GM19328 (cell line): ENCODE measurements around the gene CNN3.

Experiments
- ATAC-seq: cut with Tn5 transposase; IDR thresholded peaks from one replicate; pipeline ENCODE4 v1.9.1; 2021; ENCODE audit warnings: mild to moderate bottlenecking, moderate library complexity; ENCODE audit not compliant: unreplicated experiment

CNN3 gene

DNA sequence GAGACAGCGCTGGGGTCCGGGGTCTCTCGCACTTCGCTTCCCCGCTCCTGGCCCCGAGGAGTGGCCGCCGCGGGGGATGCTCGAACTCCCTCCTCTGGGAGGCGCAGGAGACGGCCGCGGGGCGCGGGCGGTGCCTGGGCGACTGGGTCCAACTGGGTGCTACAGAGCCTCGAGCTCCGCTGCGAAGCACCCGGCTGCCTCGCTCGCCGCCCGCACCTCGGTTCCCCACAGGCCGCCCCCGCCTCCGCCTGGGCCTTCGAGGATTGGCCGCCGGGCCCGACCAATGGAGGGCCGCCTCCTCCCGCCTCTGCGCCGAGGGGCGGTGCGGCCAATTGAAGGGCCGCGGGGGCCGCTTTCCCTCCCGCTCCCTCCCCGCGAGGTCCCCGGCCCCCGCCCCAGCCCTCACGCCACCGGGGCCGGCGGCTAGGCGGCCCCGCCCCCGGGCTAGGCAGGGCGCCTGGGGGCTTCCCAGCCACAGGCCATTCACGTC, at the start of gene CNN3:
Gene CNN3, minus strand, starts transcription at position 196 of the 490 bp plus-strand sequence. CDS start 216 bp downstream, outside the sequence.
- ATAC-seq, result peak; percentile 84

DNA sequence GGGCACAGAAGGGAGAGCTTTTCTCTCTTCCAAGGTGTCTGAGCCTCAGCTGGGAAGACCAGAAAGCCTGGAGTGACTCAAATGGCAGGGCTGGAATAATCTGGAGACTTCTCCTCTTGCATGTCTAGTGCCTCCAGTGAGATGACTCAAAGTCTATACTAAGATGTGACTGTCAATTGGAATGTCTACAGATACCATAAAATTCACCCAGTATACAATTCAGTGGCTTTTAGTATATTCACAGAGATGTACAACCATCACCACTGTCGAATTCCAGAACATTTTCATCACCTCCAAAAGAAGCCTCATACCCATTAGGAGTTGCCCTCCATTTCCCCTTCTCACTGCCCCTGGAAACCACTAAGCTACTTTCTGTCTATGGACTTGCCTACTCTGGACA, 47.9 kb upstream of the CNN3 start:
- no peak for ATAC-seq

DNA sequence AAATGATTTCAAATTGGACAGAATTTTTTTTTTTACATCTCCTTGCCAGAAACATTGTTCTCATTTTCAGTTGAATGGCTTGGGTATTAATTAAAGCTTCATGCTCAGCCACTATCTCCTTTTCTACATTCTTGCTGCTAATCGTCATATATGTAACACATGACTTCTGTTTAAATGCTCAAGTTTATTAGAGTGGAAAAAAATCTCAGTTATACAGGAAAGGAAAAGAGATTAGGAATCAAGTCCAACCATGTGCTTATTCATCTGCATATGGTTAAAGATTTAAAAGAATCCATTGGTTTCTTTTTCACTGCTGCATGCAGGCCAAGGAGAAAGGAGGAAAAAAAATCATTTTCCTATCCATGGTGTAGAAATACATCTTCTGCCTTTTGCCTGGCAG, 47.3 kb upstream of the CNN3 start:
- ATAC-seq, result no peak

DNA sequence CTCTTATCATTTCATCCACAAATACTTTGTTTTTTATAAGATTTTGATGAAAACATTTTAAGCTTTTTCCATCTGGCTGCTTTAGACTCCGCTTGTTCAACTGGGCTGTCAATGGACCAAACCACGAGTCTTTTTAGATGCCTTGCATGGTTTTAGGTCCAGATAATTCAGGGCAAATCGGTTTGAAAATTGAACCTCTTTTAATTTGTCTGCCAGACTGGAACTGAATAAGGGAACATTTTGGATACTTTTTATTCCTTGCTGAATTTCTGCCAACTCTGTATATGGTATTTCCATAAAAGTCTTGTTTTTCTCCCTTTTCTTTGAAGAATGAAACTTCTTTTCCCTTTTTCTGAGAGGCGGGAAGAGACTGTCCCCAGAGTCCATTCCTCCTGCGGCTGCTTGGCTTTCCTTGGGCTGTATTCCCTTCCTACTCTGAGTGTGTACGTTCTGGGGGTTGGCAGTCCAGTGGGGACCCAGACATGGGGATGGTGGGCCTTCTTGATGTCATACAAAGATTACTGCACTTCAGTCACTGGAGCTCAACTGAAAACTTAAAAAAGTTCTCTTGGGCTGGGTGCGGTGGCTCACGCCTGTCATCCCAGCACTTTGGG, 46.5 kb upstream of the CNN3 start:
- ATAC-seq, result no peak

DNA sequence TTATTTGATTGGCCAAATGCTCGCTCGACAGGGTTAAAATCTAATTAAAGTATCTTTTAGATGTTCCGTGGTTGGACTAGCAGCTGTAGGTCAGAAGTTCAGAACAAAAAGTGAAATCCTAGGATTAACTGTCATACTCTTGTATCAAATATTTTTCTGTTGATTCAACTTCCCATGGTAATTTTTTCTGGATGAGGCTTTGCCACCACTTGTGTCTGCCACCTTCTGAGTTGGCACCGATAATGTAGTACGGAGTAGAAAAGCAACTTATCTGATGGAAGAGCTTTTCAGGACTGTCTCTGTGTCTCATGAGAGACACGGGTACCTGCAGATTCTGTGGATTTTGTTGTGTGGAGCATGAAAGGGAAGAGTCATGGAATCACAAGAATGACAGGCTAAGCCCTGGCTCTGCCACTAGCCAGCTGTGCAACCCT, 44.6 kb upstream of the CNN3 start:
- ATAC-seq, result no peak

DNA sequence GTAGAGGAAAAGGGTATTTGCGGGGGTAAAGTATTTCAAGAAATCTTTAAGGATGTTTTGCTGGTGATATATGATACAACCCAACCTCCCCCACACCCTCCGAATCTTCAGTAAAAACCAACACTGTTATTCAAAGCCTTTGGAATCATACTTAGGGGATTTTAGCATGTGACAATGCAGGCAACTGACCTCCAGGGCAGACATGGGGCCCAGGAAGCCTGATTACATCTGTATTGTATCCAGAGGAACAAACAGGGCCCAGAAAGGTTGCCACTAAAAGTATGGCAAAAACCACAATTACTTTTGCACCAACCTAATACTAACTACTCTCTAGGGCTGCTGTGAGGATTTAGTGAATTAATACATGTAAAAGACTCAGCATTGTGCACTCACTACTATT, 43.9 kb upstream of the CNN3 start:
- no peak for ATAC-seq

DNA sequence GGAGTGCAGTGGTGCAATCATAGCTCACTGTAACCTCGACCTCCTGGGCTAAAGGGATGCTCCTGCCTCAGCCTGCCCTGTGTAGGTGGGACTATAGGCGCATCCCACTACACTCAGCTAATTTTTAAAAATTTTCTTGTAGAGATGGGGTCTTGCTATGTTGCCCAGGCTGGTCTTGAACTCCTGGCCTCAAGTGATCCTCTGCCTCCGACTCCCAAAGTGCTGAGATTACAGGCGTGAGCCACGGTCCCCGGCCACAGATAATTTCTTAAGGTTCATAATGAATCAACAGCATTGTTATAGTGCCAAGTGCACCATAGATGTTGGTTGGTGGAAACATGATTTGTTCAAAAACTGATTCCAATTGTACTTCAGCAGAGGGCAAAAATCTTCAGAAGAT, 42.2 kb upstream of the CNN3 start:
- ATAC-seq, result no peak

DNA sequence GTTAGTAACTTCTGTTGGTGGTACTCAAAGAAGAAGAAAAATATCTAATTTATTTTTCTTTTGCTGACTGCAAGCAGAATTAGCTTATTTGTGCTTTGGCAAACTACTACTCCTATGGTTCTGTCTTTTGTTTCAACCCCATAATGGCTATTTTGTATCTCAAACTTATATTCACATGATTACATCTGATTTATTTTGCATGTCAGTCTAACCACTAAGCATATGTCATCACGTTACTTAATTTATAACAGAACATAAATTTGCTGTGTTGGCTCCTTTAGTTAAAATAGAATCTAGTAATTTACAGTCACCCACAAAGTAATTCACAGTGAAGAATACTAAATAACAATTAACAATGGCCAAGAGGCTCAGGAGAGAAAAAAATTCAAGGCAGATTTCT, 39.1 kb upstream of the CNN3 start:
- ATAC-seq, result no peak

DNA sequence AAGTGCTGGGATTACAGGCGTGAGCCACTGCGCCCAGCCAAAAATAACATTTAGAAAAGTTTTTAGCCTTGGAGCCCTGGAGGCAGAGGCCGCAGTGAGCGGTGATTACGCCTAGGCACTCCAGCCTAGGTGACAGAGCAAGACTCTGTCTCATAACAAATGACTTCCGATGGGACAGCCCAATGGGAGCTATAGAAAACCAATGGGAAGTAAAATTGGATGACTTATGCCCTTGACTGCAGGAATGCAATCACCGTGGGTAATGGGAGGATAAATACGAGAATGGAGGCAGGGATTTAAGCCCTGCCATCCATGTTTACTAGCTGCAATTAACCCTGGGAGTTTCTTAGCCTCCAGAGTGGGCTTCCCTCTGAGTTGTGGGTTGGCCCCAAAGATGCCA, 37.0 kb upstream of the CNN3 start:
- ATAC-seq, result no peak

DNA sequence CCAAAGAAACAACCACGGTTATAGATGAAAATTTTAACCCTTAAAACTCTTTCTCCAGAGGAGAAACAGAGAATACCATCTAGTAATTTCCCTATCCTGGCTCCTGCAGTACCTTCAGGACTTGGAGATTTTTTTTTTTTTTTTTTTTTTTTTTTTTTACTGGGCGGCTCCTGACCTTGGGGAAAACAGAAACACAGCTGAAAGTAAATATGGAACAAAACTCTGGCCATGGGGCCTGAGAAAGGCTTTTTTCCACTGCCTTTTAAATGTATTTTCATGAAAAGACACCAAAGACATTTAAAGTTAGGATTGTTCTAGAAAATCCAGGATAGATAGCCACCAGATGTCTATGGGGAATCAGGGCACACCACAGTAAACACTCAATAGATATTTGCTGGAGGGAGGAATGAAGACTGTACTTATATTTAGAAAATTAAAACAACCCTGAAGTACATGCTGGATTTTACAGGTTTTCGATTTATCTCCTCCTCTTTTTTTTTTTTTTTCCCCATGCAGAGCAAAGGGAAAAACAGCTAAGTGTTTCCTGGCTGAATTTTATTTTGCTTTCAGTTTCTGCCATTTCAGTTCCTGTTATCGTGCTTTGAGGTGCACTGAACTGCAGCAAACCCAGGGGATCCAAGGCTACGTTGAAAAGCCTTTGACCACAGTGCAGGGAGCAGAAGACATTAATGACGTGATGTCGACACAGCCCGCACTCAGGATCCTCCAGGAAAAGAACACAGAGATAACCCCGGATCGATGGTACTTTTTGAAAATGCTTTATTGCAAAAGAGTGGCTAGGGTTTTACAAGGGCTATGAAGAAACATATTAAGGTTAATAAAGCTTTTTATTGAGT, 35.7 kb upstream of the CNN3 start:
- peak; percentile 89 for ATAC-seq

DNA sequence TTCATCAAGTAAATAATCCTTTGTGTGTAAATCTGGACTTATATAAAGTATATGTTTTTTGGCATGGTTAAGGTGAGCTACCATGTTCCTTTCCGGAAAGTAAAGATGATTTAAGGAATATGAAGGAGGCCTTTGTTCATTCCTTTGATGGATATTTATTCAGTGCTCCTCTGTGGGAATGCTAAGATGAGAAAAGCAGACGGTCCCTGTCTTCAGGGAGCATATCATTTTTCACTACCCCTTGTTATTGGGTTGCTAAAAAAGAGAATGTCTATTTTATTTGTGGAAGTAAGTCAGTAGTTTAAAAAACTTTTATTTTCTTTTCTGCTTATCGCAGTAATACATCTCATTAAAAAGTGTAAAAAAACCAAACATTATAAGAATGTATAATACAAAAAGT, 35.1 kb upstream of the CNN3 start:
- ATAC-seq, result no peak

DNA sequence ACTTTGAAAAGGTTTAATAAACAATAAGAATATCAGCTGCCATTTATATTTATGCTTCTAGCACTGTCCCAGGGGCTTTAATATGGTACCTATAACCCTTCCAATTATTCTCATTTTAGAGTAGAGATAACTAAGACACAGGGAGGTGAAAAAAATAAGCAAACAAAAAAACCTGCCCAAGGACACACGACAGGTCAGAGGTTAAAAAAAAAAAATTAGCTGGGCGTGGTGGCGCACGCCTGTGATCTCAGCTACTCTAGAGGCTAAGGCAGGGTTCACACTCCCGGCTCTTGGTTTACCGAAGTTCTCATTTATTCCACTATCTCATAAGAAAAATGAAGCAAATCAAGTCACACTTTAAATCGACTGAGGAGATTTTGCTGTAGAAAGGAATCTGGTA, 34.7 kb upstream of the CNN3 start:
- ATAC-seq, result no peak

DNA sequence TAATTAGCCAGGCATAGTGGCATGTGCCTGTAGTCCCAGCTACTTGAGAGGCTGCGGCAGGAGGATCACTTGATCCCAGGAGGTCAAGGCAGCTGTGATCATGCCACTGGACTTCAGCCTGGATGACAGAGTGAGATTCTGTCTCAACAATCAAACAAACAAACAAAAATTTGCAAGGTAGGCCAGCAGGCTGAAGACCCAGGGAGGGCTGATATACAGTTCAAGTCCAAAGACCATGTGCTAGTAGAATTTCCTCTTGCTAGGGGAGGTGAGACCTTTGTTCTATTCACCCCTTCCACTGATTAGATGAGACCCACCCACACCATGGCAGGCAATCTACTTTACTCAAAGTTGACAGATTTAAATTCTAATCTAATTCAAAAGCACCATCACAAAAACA, 31.2 kb upstream of the CNN3 start:
- ATAC-seq, result no peak

DNA sequence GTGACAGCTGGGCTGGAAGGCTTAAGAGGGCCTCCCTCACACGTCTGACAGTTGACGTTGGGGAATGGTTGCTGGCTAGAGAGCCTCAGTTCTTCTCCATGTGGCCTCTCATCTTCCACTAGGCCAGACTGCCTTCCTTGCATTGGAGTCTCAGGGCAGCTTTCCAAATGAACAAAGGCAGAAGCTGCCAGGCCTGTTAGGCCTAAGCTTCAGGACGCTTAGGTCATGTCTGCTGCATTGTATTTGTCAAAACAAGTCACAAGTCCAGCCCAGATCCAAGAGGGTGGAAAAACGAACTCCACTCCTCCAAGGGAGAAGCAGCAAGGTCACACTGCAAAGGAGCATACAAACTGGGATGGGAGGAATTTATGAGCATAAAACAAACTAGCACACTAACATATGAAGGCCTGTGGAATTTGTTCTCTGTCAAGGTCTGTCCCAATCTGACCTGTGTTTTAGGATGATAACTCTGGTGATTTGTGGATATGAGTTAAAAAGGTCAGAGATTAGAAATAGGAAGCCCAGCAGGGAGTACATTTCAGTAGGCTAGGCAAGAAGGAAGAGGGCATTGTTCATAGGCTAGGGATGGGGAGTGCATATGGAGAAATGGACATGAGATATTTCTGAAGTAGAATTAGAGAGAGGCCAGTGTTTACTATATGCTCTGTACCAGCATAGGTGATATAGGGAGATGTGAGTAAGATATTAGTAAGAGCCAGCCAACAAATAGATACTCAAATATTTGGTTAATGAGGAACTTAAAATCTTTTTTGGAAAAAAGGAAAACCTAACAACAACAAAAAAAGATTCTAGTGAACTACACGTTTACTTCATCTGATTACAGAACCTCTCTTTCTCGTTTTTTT, 29.1 kb upstream of the CNN3 start:
- no peak for ATAC-seq

DNA sequence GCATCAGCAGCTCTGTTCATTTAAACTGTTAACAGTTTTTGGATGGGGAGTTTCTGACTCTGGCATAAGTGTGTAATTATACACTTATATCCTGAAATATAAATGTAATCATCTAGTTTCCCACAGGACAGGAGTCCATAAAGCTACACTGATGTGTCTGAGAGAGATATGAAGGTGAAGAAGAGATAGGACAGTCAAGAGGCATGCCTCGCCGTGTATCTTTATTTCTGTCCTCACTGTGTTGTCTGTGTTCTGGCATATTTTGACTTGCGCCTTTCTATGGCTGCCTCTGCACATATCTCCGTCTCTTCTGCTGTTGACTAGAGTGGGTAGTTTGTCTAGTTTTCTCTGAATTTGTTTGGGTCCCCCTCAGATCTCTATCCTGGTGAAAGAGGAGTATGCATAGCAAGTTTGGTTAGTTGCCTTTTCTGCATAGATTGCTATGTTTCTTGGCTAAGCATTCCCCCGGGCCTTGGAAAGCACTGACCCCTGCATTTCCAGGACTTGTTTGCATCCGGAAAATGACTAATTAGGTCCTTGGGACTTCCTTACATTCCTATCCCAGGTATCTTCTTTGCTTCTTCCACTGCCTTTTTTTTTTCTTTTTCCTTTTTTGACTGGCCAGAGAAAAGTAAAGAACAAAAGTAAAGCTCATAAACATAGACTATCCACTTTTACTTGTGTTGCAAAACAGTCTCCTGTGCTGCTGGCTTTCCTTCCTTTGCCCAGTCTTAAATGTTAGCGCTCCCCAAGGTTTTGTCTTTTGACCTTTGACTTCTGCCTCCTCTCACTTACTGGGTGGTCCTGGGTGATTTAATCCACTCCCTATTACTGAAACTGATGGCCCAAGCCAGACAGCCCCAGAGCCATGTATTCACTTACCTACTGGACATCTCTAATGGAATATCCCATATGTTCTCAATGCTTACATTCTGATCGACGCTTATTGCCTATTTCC, 27.6 kb upstream of the CNN3 start:
- no peak for ATAC-seq

DNA sequence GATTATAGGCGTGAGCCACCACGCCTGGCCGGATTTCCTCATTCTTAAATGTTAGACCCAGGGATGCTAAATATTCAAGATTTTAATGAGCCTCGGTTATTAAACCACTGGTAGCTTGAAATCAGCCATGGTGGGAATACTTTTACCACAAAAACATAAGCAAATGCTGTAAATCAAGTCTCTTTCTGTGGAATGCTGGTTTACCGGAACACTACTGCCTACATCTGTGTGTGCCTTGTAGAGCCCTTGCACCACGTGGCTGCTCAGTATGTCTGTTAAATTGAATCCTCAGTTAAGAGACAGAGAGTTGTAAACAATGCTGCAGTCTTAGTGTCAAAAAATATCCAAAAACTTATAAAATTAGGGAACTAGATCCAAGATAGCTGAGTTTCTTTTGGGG, 26.8 kb upstream of the CNN3 start:
- no peak for ATAC-seq

DNA sequence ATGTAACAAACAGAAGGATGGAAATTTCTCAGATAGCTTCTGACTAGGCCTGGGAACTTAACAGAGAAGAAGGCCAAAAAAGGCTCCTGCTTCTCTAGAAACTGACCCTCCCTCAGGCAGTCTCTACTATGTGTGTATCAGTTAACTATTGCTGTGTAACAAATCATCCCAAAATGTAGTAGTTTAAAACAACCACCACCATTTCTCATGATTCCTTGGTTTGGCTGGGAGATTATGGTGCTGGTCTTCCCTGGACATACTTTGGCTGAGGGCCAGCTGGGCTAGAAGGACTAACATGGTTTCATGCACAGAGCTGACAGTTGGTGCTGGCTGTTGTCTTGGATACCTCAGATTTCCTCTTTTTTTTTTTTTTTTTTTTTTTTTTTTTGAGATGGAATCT, 26.2 kb upstream of the CNN3 start:
- no peak for ATAC-seq

DNA sequence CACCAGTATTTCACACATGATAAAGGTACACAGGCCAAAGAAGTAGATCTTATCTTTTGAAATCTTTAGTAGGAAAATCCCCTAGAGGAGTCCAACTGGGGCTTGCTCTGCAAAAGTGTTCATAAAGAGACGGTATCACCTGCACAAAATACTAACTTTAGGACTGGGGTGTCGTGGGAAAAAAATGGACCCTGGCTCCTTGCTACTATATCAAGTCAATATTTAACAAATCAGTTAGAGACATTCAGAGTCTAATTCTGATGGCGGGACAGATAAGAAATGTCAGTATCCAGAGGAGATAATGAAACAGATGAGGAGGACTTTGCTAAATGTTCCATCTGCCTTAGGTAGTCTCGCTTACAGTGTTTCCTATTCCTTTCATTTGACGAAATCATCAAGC, 25.6 kb upstream of the CNN3 start:
- ATAC-seq, result no peak

DNA sequence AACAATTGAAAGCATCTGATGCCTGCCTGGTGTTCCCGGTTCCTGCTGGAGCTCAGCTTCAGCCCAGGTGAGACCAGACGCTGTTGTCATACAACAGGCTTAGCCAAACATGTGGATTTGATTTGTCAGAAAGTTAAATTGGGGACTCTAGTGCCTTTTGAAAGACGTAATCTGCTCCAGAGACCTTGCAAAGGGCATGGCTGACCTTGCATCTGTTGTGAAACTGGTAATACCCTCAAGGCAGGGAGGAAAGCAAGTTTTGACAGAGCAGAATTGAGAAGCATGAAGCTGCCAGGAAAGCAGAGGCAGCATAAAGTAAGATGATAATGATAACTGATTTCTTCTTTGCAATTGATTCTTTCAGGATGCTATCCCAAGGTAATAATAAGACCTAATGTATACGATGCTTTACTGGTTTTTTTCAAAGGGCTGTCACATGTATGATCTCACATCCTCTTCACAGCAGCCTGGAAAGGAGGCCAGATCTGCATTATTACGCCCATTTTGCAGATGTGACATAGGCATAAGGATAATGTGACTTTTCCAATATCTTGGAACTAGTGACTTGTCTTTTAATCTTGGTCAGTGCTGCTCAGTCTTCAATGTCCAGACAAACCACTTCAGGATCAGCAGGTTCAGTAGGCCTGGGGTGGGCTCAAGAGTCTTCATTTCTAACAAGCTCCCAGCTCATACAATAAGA, 24.7 kb upstream of the CNN3 start:
- ATAC-seq, result no peak

DNA sequence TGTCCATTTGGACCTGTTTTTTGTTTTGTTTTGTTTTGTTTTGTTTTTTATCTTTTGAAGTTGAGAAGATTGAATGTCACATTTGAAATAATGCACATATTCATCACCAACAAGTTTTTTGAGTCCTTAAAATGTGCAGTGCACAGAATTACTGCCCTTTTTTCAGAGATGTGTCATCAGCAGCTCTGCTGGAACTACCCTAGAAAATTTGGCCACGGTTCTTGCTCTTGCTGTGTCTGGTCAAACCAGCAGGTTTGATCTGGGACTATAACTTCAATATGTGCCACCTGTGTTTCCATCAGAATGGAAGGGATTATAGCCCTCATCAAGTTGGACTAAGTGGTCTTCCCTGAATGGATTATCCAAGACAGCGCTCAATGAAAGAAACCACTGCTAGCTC, 24.1 kb upstream of the CNN3 start:
- no peak for ATAC-seq
